Tibial nerve (tissue), 4 donors: ENCODE results near the gene CHN2. TPM values are rescaled to one million over a fixed set of nuclear protein-coding genes. Genes with fewer than 3 reads are reported as not detected.

Source experiments
- DNase-seq, 2 donors: peaks; one replicate each; pipeline ENCODE4 v3.0.0-alpha.2; 2019; ENCODE audit warnings: low spot score in 2 of 2
- H3K27ac ChIP-seq, 4 donors: fragments of 200-600 bp; sonication (generic) in 3 of 4; one replicate each; pipeline ENCODE4 v1.5.1; 2017 to 2019; ENCODE audit warnings: mild to moderate bottlenecking in 1 of 4
- H3K27me3 ChIP-seq, 2 donors: fragments of 200-600 bp; sonication (generic) in 1 of 2; one replicate each; pipeline versions ENCODE4 v1.5.1 to v1.6.0; 2017 to 2019
- H3K36me3 ChIP-seq, 3 donors: fragments of 200-600 bp; sonication (generic); one replicate each; pipeline ENCODE4 v1.5.1; 2018 to 2019
- H3K4me1 ChIP-seq, 4 donors: fragments of 200-600 bp; sonication (generic) in 3 of 4; one replicate each; pipeline ENCODE4 v1.5.1; 2017 to 2019
- H3K4me3 ChIP-seq, 4 donors: fragments of 200-600 bp; sonication (generic) in 3 of 4; one replicate each; pipeline ENCODE4 v1.5.1; 2017 to 2019; ENCODE audit warnings: mild to moderate bottlenecking in 1 of 4, moderate library complexity in 1 of 4
- H3K9me3 ChIP-seq, 4 donors: fragments of 200-600 bp; sonication (generic) in 3 of 4; one replicate each; pipeline ENCODE4 v1.5.1; 2017 to 2019
- CTCF ChIP-seq, 5 experiments: fragments of 200-600 bp in 3 of 5; fragments of 450-650 bp in 2 of 5; sonication (generic) in 3 of 5; IDR thresholded peaks; one replicate each; pipeline ENCODE4 v1.5.1; 2016 to 2019; ENCODE audit warnings: antibody characterized with exemption in 5 of 5, mild to moderate bottlenecking in 3 of 5, moderate library complexity in 2 of 5
- EP300 ChIP-seq, 2 donors: sonication (generic); formaldehyde crosslinking; IDR thresholded peaks; one replicate each; pipeline ENCODE4 v1.6.1; 2017; ENCODE audit warnings: antibody characterized with exemption in 2 of 2, mild to moderate bottlenecking in 1 of 2
- POLR2A ChIP-seq, 2 donors: fragments of 450-650 bp; IDR thresholded peaks; one replicate each; pipeline ENCODE4 v1.6.1; 2017; ENCODE audit warnings: antibody characterized with exemption in 2 of 2, mild to moderate bottlenecking in 2 of 2, moderate library complexity in 2 of 2
- whole genome bisulfite sequencing, 2 donors: methylation state at CpG; one replicate each; pipeline ENCODE4 v1.1.5; 2018; 5-methylcytosine and 5-hydroxymethylcytosine counted together
- total RNA-seq, 4 donors: library from RNA; depleted of rRNA; stranded (reverse); fragments of >200 nt; gene quantifications; one replicate each; pipeline ENCODE4 v1.1.0, GENCODE V29; 2016

The CHN2 gene
- total RNA-seq, 4 donors from 2014 or later = 3.9 to 12.6 (median 7.0) TPM

DNA sequence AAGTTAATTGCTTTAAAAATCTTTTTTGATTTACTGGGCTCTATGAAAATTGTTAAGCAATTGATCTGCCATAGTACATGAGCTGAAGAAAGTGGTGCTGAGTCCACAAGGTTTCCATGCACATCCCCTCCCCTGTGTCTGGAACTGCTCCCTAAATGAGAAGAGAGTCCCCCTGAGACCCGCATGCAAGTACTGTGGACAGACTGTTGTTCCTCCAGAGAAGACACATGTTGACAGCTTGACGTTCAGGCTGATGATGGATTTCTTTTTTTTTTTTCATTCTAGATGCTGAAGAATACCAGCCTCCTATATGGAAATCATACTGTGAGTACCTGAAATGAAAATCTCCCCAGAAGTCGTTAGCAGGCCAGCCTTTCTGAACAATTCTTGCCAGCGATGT lies 159.8 kb downstream of the CHN2 start:
- no peak for TF ChIP-seq POLR2A (IDR thresholded peaks at IDR 0.05)
- Histone ChIP-seq H3K36me3 (no peaks in the 10 kb centered on the region), H3K9me3 (no peaks in the 10 kb centered on the region), H3K27ac (no peak overlapping the region), H3K4me1 (no peaks in the 10 kb centered on the region), H3K4me3 (no peak overlapping the region), H3K27me3 (no peaks in the 10 kb centered on the region)
- DNase-seq = no peak
- 86% methylated on average over 4 of the region's 4 CpGs for WGBS, 2 donors

DNA sequence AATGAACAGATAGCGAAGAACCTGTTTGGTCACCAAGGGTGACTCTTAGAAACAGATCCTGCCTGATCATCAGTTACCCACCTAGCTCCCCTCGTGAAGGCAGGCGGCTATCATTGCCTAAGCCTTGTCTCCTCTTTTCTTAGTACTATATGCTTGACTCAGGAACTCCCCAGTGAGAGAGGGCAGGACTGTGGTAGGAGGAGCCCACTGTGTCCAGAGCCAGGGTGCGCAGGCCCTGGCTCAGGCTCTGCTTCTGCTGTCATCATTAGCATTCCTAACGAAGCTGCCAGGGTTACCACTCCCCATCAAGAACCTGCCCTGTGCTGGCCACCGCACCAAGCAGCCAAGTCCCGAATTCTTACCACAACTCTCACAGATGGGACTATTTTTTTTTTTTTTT lies 160.8 kb downstream of the CHN2 start:
- DNase-seq = no peak
- WGBS, 2 donors = 88 to 94% methylated on average over 7 of the region's 7 CpGs
- TF ChIP-seq POLR2A (IDR thresholded peaks at IDR 0.05) (no peak), CTCF (IDR thresholded peaks at IDR 0.05) (no peak), EP300 (IDR thresholded peaks at IDR 0.05) (no peak)
- Histone ChIP-seq H3K27me3 (no peaks in the 10 kb centered on the region), H3K9me3 (no peaks in the 10 kb centered on the region), H3K36me3 (no peaks in the 10 kb centered on the region), H3K4me3 (no peak overlapping the region), H3K27ac (no peak overlapping the region), H3K4me1 (no peaks in the 10 kb centered on the region)

DNA sequence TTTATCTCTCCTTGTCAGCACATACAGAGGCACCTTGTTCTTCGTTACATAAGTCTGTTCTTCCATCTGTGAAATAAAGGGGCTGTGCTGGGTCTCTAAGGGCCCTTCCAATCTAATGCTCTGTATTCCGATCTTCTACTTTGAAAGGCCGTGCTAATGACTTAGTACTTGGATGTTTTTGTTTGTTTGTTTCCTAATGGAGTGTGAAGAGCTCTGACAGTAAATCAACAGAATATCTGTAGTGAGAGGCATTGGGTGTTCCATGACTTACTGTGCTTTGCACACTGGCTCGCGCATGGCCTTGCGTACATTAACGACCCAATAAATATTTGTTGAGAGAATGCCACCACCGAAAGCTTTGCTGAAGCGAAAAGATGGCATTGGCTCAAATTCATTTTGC lies 162.1 kb downstream of the CHN2 start:
- Histone ChIP-seq H3K9me3 (no peaks in the 10 kb centered on the region), H3K4me1 (no peaks in the 10 kb centered on the region), H3K27ac (no peak overlapping the region), H3K36me3 (no peaks in the 10 kb centered on the region), H3K4me3 (no peak overlapping the region), H3K27me3 (no peaks in the 10 kb centered on the region)
- DNase-seq = no peak
- WGBS, 2 donors = 91% methylated on average over 9 of the region's 9 CpGs
- TF ChIP-seq EP300 (IDR thresholded peaks at IDR 0.05) = no peak
- TF ChIP-seq POLR2A (IDR thresholded peaks at IDR 0.05) = no peak
- no peak for TF ChIP-seq CTCF (IDR thresholded peaks at IDR 0.05)

GRCh38 chr7:29359482-29360093 lies 165.0 kb downstream of the CHN2 start:
- Histone ChIP-seq H3K27me3 (no peaks in the 10 kb centered on the region), H3K4me1 (no peaks in the 10 kb centered on the region), H3K27ac (no peak overlapping the region), H3K4me3 (no peak overlapping the region), H3K9me3 (no peaks in the 10 kb centered on the region), H3K36me3 (no peaks in the 10 kb centered on the region)
- no peak for DNase-seq
- TF ChIP-seq CTCF (IDR thresholded peaks at IDR 0.05) (no peak), EP300 (IDR thresholded peaks at IDR 0.05) (no peak), POLR2A (IDR thresholded peaks at IDR 0.05) (no peak)
- WGBS, 2 donors = 46 to 54% methylated on average over 4 of the region's 4 CpGs

DNA sequence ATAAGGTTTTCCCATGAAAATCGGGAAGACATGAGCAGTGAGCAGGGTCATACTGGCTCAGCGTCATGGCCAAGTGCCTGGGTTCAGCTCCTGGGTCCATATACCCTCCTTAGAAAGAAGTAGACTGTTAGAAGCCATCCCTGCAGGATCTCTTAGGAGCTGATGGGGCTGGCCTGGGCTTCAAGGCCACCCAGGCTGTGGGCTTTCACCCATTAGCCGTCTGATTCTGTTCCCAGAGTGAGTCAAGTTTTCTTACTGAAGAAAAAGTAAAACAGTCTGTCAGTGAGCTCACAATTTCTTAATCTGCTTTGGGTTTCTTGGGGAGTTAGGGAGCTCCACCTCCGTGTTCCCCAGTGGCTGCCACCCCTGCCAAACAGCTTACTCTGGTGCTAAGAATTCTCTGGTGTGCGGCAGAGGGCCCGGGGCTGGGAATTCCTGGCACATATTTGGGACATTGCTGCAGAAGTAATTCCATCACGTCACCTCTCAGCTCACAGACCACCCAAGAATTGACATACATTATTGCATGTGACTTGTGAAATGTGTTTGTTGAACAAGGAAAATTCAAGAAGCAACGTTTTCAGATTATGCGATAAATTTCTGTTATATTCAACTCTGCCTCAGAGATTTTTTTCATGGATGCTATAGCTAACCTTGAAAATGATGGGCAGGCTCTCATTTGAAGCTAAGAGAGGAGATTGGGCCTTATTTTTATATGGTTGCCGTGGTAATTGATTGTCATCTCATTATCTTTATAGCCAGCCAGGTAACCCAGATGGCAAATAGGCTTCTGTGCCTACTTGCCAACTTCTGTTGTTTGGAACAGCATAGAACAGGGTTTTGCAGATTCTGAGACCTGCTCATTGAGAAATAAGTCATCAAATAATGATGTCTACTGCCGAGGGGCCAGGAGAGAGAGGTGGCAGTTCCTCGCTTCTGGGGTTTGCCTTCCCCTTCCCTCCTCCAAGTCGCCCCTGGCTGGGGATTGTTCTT lies 166.4 kb downstream of the CHN2 start:
- Histone ChIP-seq H3K4me1 (no peaks in the 10 kb centered on the region), H3K27me3 (no peaks in the 10 kb centered on the region), H3K27ac (no peak overlapping the region), H3K9me3 (no peaks in the 10 kb centered on the region), H3K4me3 (no peak overlapping the region), H3K36me3 (no peaks in the 10 kb centered on the region)
- WGBS, 2 donors = 55% methylated on average over 13 of the region's 13 CpGs
- DNase-seq = no peak
- TF ChIP-seq POLR2A (IDR thresholded peaks at IDR 0.05) (no peak), CTCF (IDR thresholded peaks at IDR 0.05) (no peak), EP300 (IDR thresholded peaks at IDR 0.05) (no peak)
